NCI-H82 (cell line): Measurements from ENCODE around the gene SCD.
A peak's percentile ranks its signal among the peaks of the same experiment; 100 is the strongest.
"Not testable (repeated sequence)": the region's sequence is repeated elsewhere in the genome, so short reads cannot be mapped to it uniquely, and the experiment has no call there.

Experiments used
- DNase-seq: peaks from one replicate; lab custom pipeline; 2025; lab: John Stamatoyannopoulos, UW

The SCD gene

DNA sequence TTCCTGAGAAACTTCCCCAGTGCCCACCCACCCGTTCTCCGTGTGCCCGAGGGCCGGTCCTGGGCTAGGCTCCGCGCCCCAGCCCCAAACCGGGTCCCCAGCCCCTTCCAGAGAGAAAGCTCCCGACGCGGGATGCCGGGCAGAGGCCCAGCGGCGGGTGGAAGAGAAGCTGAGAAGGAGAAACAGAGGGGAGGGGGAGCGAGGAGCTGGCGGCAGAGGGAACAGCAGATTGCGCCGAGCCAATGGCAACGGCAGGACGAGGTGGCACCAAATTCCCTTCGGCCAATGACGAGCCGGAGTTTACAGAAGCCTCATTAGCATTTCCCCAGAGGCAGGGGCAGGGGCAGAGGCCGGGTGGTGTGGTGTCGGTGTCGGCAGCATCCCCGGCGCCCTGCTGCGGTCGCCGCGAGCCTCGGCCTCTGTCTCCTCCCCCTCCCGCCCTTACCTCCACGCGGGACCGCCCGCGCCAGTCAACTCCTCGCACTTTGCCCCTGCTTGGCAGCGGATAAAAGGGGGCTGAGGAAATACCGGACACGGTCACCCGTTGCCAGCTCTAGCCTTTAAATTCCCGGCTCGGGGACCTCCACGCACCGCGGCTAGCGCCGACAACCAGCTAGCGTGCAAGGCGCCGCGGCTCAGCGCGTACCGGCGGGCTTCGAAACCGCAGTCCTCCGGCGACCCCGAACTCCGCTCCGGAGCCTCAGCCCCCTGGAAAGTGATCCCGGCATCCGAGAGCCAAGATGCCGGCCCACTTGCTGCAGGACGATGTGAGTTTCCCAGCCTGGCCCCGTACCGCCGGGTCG, at the start of gene SCD:
SCD (plus strand) TSS at position 469 of the 803 bp plus-strand sequence; CDS start at position 741, 272 bp downstream.
- peak; percentile 98 for DNase-seq

DNA sequence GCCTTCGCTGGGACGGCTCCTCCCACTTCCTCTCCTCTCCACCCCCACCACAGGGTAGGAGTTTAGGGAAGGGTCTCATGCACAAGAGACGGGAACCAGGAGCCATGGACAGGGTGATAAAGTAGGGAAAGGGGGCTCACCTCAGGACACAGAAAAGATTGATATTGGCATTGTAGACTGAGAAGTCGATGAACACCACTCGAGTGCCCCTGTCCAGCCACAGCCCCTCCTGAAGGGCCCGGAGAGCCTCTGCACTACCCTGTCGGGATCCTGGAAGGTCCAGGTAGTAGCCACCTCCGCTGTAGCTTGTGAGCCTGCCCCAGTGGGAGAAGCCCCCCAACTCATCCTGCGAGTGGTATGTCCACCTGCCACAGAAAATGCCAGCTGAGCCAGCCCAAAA, 49.8 kb upstream of the SCD start:
- DNase-seq, result no peak

DNA sequence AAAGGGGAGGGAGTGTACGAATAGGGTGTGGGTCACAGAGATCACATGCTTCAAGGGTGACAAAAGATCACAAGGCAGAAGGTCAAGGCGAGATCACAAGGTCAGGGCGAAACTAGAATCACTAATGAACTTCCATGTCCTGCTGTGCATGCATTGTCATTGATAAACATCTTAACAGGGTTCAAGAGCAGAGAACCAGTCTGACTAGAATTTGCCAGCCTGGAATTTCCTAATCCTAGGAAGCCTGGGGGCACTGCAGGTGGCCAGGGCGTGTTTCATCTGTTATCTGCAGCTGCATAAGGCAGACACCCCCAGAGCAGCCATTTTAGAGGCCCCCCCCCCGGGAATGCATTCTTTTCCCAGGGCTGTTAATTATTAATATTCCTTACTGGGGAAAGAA, 45.9 kb upstream of the SCD start:
- DNase-seq, result not testable (repeated sequence)

DNA sequence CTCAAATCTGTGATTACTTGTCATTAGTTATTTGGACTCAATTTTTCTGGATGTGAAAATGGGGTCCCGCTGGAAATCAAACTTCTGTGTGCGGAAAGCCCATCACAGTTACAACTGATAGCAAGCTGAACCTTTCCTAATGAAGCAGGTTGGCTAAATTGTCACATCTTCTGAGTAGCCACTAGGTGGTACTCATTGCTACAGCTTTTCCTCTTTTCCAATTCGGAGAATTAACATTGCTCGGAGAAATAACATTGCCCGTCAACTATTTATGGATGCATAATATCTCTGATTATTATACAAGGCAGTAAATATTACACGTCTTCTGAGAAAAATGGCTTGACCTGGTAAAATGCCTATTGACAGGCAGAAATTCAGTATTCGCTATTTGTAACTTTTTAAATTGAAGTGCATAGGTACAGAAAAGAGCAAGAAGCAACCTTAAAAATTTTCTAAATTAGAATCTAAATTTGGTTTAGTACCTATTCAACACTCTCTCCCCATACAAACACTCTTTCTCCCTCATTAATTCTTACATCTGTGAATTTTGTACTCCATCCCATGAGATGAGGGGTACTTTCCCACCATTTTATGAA, 43.2 kb upstream of the SCD start:
- peak; percentile 67 for DNase-seq

DNA sequence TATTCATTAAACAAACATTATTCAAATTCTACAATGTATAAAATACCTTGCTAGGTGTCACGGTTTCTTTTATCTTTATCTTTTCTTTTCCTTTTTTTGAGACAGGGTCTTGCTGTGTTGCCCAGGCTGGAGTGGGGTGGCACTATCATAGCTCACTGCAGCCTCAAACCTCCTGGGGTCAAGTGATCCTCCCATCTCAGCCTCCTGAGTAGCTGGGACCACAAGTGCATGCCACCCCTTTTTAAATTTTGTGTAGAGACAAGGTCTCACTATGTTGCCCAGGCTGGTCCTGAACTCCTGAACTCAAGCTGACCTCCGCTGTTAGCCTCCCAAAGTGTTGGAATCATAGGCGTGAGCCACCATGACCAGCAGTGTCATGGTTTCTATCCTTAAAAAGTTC, 42.6 kb upstream of the SCD start:
- no peak for DNase-seq

DNA sequence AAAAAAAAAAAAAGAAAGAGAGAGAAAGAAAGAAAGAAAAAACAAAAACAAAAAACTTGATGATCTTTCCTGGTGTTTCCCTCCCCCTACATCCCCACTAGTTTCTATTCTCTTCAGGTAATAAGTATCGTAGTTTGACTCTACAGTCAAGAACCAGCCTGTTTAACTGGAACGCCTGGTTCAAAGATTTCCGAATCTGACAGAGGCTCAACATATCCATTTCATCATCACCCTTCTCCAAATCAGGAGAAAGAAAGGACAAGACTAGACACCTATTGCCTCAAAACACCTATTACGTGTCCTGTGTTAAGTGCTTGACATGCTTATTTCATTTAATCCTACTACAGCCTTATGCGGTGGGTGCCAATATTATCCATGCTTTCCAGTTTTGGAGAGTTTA, 40.2 kb upstream of the SCD start:
- no peak for DNase-seq

DNA sequence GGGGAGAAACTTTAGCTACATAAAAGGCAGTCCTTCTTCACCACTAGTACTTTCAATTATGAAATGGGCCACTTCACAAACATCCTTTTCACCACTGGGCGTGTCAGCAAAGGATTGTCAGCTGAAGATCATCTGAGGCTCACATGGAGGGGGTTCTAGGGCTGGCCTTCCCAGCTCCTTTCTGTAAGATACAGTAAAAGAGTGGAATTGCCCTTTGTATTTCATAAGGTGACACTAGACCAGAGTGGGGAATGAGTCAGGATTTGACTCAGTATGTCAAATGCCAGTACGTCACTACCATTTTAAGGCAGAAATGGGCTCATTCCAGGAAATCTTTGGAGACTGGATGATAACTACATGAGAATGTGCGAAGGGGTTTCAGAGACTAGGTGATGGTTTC, 39.3 kb upstream of the SCD start:
- no peak for DNase-seq

DNA sequence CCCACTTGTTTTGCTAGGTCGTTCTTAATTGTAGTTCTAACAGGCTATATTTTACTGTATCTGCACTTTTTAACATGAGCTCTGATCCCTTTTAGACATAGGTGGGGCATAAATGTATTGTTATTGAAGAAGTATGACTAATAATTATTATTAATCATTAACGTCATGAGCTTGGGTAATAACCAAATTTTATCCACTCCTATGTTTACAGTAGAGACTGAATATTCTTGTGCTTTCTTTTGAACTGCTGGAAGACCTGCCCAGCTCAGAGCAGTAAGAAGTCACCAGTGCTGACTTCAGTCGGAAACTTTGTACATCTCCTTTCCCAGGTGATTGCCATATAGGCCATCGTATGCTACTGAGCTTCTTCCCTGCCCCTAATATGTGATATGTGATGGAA, 35.7 kb upstream of the SCD start:
- no peak for DNase-seq

DNA sequence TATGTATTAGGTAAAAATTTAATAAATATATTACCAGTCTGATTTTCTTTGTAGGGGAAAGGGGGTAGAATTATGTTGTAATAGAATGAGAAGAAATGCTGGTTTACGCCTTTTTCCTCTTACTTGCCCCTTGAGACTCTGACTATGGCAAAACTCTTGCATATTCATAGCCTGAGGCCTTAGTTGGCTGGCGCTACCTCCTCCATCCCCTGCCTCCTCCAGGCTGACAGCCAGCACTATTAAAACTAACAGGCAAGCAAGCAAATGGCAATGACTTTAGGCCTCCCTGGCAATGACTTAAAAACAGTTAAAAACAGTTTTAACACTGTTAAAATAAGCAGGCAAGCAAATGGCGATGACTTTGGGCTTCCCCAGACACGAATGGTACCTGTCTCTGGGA, 31.4 kb upstream of the SCD start:
- no peak for DNase-seq

DNA sequence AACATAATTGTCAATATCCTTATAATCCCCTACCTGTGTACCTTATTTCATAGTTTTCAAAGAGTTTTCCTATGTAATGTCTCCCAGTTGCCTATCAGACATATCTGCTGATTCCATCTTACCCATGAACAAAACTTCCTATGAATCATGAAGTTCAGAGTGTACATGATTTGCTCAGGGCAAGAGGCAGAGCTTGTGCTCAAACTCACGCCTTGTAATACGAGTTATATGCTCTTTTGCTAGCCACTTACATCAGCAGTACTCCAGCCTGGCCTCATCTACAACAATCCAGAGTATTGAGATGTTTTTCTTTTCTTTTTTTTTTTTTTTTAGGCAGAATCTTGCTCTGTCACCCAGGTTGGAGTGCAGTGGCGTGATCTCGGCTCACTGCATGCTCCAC, 28.8 kb upstream of the SCD start:
- DNase-seq, result no peak

DNA sequence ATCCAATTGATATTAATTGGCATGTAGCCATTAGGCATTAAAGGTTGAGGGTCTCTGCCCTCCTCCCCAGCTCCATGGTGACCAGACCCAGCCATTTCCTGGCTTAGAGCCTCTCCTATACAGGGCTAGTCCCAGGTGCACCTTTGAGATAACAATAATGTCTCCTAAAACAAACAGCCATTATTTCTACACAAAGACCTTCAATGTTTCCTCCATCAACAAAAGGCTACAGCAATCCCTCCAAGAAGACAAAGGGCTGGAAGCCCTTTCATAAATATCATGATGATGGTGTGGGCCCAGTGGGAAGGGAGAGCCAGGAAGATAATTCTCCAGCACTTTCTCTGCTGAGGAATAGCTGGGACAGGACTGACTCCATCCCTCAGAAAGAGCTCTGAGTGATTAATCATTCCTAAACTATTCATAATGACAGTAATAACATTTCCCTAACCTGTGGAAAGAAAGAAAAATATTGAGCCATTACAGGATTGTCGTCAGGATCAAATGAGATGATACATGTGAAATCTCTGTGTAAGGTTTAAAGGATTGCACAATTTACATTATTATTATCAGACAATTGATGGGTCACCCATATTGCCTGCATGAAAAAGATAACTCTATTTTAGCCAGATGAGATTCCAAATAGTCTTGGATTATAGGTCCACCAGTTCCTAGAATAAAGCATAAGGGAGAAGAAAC, 27.2 kb upstream of the SCD start:
- DNase-seq, result no peak

DNA sequence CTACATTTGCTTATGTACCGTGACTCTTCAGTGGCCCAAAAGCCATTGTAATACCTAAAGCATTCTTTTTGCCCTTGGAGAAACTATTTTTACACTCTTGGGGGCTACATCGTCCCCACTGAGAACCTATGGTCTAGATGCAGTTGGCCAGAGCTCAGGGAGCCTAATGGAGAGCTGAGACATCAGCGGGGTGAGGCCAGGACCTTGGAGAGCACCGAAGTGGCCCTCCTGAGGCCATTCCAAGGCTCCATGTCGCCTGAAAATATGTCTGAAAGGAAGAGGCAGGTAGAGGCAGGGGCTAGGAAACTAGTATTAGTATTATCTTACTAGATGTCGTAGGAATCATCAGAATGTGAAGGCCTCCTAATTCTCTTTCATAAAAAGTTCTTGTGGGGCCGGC, 21.9 kb upstream of the SCD start:
- DNase-seq, result no peak

DNA sequence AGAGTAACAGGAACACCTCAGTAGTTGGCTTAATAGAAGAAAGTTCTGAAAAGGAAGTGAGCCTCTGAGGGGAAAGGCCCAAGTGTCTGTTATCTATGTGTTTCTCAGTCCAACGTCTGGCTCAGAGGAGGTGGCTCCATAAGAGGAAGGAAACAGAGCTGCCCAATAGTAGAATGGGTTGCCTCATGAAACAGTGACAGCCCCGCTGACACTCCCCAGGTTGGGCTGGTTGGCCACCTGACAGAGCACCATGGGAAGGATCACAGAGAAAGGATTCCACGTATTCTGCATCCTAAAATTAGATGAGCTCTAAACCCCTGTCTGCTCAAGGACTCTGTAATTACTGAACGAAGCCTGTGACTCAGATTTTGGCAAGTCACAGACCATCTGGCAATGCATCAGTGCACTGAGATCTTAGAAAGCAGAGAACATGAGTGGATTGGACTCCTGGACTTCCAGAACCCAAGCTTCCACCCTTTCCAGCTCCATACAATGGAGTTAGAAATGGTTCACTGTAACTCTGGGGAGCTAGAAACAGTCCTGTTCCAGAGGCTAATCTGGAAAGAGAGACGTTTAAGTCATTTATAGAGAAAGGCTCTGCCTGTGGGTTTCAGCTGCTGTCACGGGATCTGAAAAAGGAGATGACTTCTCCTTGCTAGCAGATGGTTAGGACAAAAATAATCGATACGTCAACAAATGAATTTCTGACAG, 19.9 kb upstream of the SCD start:
- peak; percentile 83 for DNase-seq

DNA sequence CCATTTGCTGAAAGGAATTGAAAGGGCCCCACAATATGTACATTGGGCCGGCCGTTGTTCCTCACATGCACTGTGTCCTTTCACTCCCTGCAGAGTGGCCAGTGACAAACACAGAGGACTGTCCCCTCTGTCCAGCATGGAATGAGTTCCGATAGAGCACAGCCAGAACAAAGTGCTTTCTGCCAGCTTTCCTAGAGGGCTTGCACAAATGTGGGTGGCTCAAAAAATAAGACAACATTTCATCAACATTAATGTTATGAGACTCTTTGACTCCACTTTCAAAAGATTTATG, 19.4 kb upstream of the SCD start:
- no peak for DNase-seq

DNA sequence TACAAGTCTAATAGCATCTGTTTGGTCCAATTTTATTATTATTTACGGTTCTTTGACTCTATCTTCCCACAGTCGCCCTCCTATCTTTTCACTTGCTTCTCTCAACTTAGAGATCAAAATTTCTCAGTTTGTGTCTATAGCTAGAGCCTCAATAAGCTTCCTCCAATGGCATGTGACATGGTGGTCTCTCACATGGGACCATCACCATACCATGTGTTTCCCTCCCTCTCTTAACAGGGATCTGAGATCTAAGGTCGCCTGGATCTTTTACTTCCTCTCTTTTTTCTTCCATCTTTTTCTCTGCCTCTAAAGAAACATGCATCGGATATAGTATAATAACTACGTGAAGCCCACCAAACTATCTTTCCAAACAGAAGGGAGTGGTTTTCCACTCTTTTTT, 18.8 kb upstream of the SCD start:
- no peak for DNase-seq

DNA sequence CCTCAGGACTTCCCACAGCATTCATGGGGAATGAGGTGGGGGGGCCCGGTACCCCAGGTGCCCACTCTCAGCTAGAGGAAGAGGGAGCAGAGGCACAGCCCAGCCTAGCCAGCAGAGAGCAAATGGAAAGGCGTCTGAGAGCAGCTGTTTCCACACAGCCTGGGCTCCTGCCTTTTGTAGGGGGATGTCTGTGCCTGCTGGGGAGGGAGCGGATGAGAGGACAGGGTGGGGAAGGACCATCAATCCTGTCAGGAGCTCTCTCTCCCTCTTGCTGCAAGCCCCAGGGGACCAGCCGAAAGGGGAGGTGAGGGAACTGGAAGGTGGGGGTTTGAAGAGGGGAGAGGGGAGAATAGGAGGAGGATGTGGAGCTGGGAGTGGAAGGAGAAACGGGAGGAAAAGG, 17.0 kb upstream of the SCD start, which contains the start of gene PKD2L1:
PKD2L1 (minus strand) TSS at position 150 of the 400 bp plus-strand sequence; CDS start at position 25, 125 bp downstream.
- no peak for DNase-seq

DNA sequence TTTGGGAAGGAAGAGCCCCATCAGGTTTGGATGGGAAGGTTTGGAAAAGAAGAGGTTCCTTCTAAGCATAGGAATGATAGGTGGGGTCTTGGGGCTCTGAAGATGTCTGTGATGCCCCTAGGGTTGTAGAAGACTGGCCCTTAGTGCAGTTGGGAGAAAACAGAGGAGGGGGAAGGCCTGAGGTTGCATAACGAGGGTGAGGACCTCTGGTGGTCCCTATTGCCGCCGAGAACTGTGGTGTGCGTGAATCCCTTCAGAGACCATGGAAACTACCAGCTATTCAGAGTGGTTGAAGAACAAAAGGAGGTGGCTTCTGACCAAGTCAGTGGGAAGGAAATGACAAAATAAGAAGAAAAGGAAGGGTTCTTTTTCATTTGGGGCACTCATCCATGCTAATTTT, 13.9 kb upstream of the SCD start:
- no peak for DNase-seq

DNA sequence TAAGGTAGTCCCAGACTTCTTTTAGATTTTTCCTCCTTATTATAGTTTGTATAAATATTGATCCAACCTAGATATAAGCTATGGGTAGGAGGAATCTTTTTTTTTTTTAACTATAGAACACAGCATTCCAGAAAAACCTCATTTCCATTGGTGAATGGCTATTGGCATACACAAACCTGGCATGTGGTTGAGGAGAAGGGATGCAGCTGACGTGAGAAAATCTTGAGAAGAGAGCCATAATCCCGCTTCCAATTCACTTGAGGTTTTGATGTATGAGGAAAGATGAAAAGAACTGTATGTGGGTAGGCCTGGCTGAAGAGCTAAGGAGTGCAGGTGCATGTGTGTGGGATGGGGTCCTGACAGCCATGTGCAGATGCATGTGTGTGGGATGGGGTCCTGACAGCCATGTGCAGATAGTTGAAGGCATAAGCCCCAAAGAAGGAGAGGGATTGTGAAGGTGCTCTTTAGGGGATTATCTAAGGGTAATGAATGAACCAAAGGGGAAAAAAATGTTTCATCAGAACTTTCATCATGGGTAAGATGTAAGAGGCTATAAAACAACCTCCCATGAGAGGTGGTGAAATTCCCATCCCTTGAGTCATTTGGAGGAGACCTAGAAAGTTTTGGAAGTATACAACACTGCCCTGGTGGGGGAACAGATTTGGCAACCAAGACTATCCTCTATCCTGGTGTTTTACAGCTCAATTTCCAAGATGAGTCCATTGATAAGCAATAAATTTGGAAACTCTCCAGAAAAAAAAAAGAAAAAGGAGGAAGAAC, 13.2 kb upstream of the SCD start:
- no peak for DNase-seq

DNA sequence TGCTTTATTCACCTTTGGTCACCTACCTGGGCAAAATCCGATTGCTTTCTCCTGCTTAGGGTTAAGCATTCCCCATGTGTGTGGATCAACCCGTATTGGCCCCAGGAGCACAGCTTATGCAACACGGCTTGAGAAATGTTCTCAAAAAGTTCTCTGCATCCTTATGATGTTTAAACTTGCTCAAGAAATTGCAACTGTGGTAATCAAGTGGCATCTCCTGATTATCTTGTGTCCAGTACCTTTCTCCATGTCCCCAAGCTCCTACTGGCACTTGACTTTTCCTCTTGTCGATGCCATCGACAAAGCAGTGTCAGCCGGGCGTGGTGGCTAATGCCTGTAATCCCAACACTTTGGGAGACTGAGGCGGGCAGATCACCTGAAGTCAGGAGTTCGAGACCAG, 12.3 kb upstream of the SCD start:
- DNase-seq, result no peak

DNA sequence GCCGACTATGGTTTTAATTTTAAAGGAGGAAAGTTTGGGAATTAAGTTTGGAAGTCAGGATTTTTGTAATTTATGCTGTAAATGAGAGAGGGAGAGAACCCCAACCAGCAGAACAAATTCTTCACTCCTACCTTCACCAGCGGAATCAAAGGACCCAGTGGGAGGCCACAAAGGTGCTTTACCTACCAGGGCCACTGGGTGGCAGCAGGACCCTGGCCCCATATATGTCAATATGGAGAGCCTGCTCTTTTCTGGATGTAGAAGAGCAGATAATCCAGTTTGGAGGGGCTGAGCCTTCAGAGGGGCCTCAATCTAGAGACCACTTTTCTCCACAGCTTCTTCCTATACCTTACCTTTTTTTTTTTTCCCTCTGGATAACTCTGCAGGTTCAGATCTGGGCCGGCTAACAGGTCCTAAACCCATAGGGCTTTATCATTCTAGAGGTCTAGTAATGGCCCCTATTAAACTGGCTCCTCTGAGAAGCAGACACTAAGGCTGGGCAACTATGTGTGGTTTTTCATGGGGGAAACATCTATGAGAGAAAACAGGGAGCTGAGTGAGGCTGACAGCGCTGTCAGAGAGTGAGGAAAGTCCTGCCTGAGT, 8.5 kb upstream of the SCD start:
- DNase-seq, result peak; percentile 84

DNA sequence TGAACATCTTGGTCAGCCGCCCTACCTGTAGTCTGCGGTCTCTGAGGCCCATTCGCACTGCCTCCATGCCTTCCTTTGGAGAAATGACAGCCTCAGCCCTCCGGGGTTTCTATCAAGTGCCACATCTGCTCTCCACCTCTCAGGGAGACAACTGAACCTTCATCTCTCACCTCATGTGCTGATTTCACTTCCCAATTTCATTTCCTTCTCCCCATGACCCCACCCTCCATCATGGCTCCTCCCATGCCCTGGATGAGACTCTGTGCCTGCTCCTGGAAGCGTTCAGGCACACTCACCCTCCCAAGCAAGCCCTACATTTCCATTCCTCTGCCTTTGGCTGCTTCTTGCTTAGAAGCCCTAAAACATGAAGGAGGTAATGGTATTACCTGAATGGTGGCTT, 7.8 kb upstream of the SCD start:
- no peak for DNase-seq
